ENCODE data around the gene SLIT3. TPM values are rescaled to one million over a fixed set of nuclear protein-coding genes. Genes with fewer than 3 reads are reported as not detected.

Gene SLIT3
- total RNA-seq, 1 donor from 2014 or later: 52.8 TPM

GRCh38 chr5:168679515-168679920 lies 621.4 kb downstream of the SLIT3 start:
- Histone ChIP-seq H3K4me3 (no peak overlapping the region), H3K27me3 (no peaks in the 10 kb centered on the region), H3K36me3 (no peaks in the 10 kb centered on the region), H3K9me3 (no peaks in the 10 kb centered on the region), H3K4me1 (peaks cover 10% of the 10 kb centered on the region), H3K27ac (no peak overlapping the region)
- intact Hi-C loops (cut with DNase I): loop anchor here (10.0 kb wide), 1 partner anchor 905 kb away; the partner anchor contains the start of gene SPDL1
- DNase-seq (ENCODE audit: extremely low spot score in 2 of 2): no peak
- TF ChIP-seq POLR2AphosphoS5 (IDR thresholded peaks at IDR 0.05; ENCODE audit: insufficient read depth in 1 of 2, low read depth in 1 of 2): no peak
- no peak for TF ChIP-seq POLR2A (IDR thresholded peaks at IDR 0.05)
- TF ChIP-seq CTCF (IDR thresholded peaks at IDR 0.05): peak; percentile 79 to 87 (median 85)

GRCh38 chr5:168676501-168676900 lies 624.4 kb downstream of the SLIT3 start:
- no peak for DNase-seq (ENCODE audit: extremely low spot score in 2 of 2)
- Histone ChIP-seq H3K4me1 (peaks cover 10% of the 10 kb centered on the region), H3K27me3 (no peaks in the 10 kb centered on the region), H3K27ac (no peak overlapping the region), H3K4me3 (no peak overlapping the region), H3K9me3 (no peaks in the 10 kb centered on the region), H3K36me3 (no peaks in the 10 kb centered on the region)
- intact Hi-C loops (cut with DNase I): loop anchor here (10.0 kb wide), 1 partner anchor 908 kb away; the partner anchor contains the start of gene SPDL1
- TF ChIP-seq POLR2A (IDR thresholded peaks at IDR 0.05): no peak
- no peak for TF ChIP-seq CTCF (IDR thresholded peaks at IDR 0.05)
- no peak for TF ChIP-seq POLR2AphosphoS5 (IDR thresholded peaks at IDR 0.05; ENCODE audit: insufficient read depth in 1 of 2, low read depth in 1 of 2)

- Histone ChIP-seq H3K4me1 (peaks cover 10% of the 10 kb centered on the region), H3K36me3 (no peaks in the 10 kb centered on the region), H3K4me3 (no peak overlapping the region), H3K9me3 (no peaks in the 10 kb centered on the region), H3K27me3 (no peaks in the 10 kb centered on the region), H3K27ac (no peak overlapping the region)
- intact Hi-C loops (cut with DNase I): loop anchor here (10.0 kb wide), 1 partner anchor 909 kb away; the partner anchor contains the start of gene SPDL1
- TF ChIP-seq POLR2A (IDR thresholded peaks at IDR 0.05): no peak
- no peak for TF ChIP-seq POLR2AphosphoS5 (IDR thresholded peaks at IDR 0.05; ENCODE audit: insufficient read depth in 1 of 2, low read depth in 1 of 2)
- no peak for DNase-seq (ENCODE audit: extremely low spot score in 2 of 2)
Observed at GRCh38 chr5:168675883-168676408, 625.0 kb downstream of the SLIT3 start.

GRCh38 chr5:168674893-168675482 lies 626.0 kb downstream of the SLIT3 start:
- Histone ChIP-seq H3K9me3 (no peaks in the 10 kb centered on the region), H3K27me3 (no peaks in the 10 kb centered on the region), H3K4me3 (no peak overlapping the region), H3K36me3 (no peaks in the 10 kb centered on the region), H3K4me1 (peaks cover 8% of the 10 kb centered on the region), H3K27ac (no peak overlapping the region)
- no peak for TF ChIP-seq POLR2AphosphoS5 (IDR thresholded peaks at IDR 0.05; ENCODE audit: insufficient read depth in 1 of 2, low read depth in 1 of 2)
- no peak for TF ChIP-seq CTCF (IDR thresholded peaks at IDR 0.05)
- TF ChIP-seq POLR2A (IDR thresholded peaks at IDR 0.05): no peak
- intact Hi-C loops (cut with DNase I): loop anchor here (10.0 kb wide), 1 partner anchor 910 kb away; the partner anchor contains the start of gene SPDL1
- DNase-seq (ENCODE audit: extremely low spot score in 2 of 2): no peak

GRCh38 chr5:168672888-168673287 lies 628.1 kb downstream of the SLIT3 start:
- DNase-seq (ENCODE audit: extremely low spot score in 2 of 2): no peak
- intact Hi-C loops (cut with DNase I): loop anchor here (10.0 kb wide), 1 partner anchor 912 kb away; the partner anchor contains the start of gene SPDL1
- no peaks in the 10 kb centered on the region for H3K36me3 ChIP-seq
- no peaks in the 10 kb centered on the region for H3K9me3 ChIP-seq
- no peak overlapping the region for H3K27ac ChIP-seq
- H3K27me3 ChIP-seq: no peaks in the 10 kb centered on the region
- TF ChIP-seq POLR2A (IDR thresholded peaks at IDR 0.05) (no peak), CTCF (IDR thresholded peaks at IDR 0.05) (no peak), POLR2AphosphoS5 (IDR thresholded peaks at IDR 0.05; ENCODE audit: insufficient read depth in 1 of 2, low read depth in 1 of 2) (no peak)
- no peaks in the 10 kb centered on the region for H3K4me1 ChIP-seq
- no peak overlapping the region for H3K4me3 ChIP-seq
